A673 (cell line): ENCODE measurements around the gene ATOH7. TPM values are rescaled to one million over a fixed set of nuclear protein-coding genes. Genes with fewer than 3 reads are reported as not detected.

Source experiments
- BruUV-seq: library from RNA; stranded (reverse); fragments of 400-500 nt; replicated peaks from 2 replicates; lab custom pipeline; 2021; lab: Mats Ljungman, UMichigan
- CTCF ChIA-PET: fragments of 300-600 bp; sonication (Branson Sonifier 250); formaldehyde crosslinking; loops from one replicate; lab custom pipeline; 2022; ENCODE audit warnings: antibody characterized with exemption; lab: Charles Lee
- POLR2A ChIA-PET: fragments of 300-600 bp; sonication (Branson Sonifier 250); formaldehyde crosslinking; loops from one replicate; lab custom pipeline; 2022; ENCODE audit warnings: antibody characterized with exemption; ENCODE audit not compliant: low non-redundant PET; lab: Charles Lee
- DNase-seq: peaks from one replicate; pipeline ENCODE4 v3.0.0-alpha.2; 2015; ENCODE audit warnings: low spot score
- H3K27ac ChIP-seq: fragments of 200-600 bp; sonication (generic); 2 replicates; pipeline ENCODE4 v1.5.1; 2016; ENCODE audit warnings: mixed run types, low read depth, mild to moderate bottlenecking, mixed read lengths, antibody characterized with exemption, low read length; ENCODE audit not compliant: poor library complexity, severe bottlenecking
- H3K27me3 ChIP-seq: fragments of 200-600 bp; sonication (generic); replicated peaks from 2 replicates; pipeline ENCODE4 v1.6.1; 2017; ENCODE audit warnings: mixed run types, low read depth, mild to moderate bottlenecking, mixed read lengths, antibody characterized with exemption, low read length; ENCODE audit not compliant: insufficient read depth, poor library complexity
- H3K36me3 ChIP-seq: fragments of 200-600 bp; sonication (generic); 2 replicates; pipeline ENCODE4 v1.6.1; 2016; ENCODE audit warnings: mixed run types, mild to moderate bottlenecking, mixed read lengths, antibody characterized with exemption, low read length; ENCODE audit not compliant: insufficient read depth, poor library complexity, severe bottlenecking
- H3K4me1 ChIP-seq: fragments of 200-600 bp; sonication (generic); 2 replicates; pipeline ENCODE4 v1.6.1; 2017; ENCODE audit warnings: mixed run types, mild to moderate bottlenecking, mixed read lengths, antibody characterized with exemption, low read length; ENCODE audit not compliant: insufficient read depth, poor library complexity, severe bottlenecking
- H3K4me3 ChIP-seq: fragments of 200-600 bp; sonication (generic); 2 replicates; pipeline ENCODE4 v1.5.1; 2016; ENCODE audit warnings: low read depth, mixed run types, mild to moderate bottlenecking, mixed read lengths, low read length; ENCODE audit not compliant: poor library complexity, severe bottlenecking
- H3K9me3 ChIP-seq: fragments of 200-600 bp; sonication (generic); 2 replicates; pipeline ENCODE4 v1.6.1; 2016; ENCODE audit warnings: mixed run types, low read depth, mild to moderate bottlenecking, mixed read lengths, antibody characterized with exemption, low read length; ENCODE audit not compliant: poor library complexity, severe bottlenecking
- CTCF ChIP-seq: fragments of 300-800, 200-600 bp; sonication (generic); conservative IDR thresholded peaks from 2 replicates; pipeline ENCODE4 v1.5.1; 2017; ENCODE audit warnings: low read depth, mild to moderate bottlenecking, antibody characterized with exemption, low read length, moderate library complexity, mixed read lengths
- EZH2 ChIP-seq: fragments of 200-600 bp; sonication (generic); IDR thresholded peaks from 2 replicates; pipeline ENCODE4 v1.6.1; 2017; ENCODE audit warnings: borderline replicate concordance, low read depth, mild to moderate bottlenecking, mixed read lengths, antibody characterized with exemption, low read length; ENCODE audit not compliant: poor library complexity, severe bottlenecking
- intact Hi-C: fragments of 100-400 bp; cut with micrococcal nuclease; formaldehyde crosslinking; loops from one replicate; pipeline ENCODE4 v1.10.0; 2022; ENCODE audit not compliant: unreplicated experiment
- total RNA-seq: library from RNA; stranded (reverse); gene quantifications from 2 replicates; pipeline ENCODE4 v1.2.3, GENCODE V29; 2021

The ATOH7 gene
- total RNA-seq, 1 experiment from 2014 or later: not detected

GRCh38 chr10:68261132-68261856, 29.4 kb upstream of the ATOH7 start:
- TF ChIP-seq EZH2 (no peak), CTCF (no peak)
- POLR2A ChIA-PET: no interaction called here

GRCh38 chr10:68253346-68253745, 21.4 kb upstream of the ATOH7 start:
- BruUV-seq: no TSS peak
- no peaks in the 10 kb centered on the region for H3K27me3 ChIP-seq
- no peaks in the 10 kb centered on the region for H3K9me3 ChIP-seq
- DNase-seq: no peak
- no peaks in the 10 kb centered on the region for H3K4me1 ChIP-seq
- no peak overlapping the region for H3K27ac ChIP-seq
- no peak for TF ChIP-seq CTCF
- no peak for TF ChIP-seq EZH2
- ChIA-PET CTCF (no interaction called here), POLR2A (no interaction called here)
- H3K4me3 ChIP-seq: no peak overlapping the region
- intact Hi-C loops: no loop called here
- H3K36me3 ChIP-seq: no peaks in the 10 kb centered on the region

More at GRCh38 chr10:68261132-68261856, 29.4 kb upstream of the ATOH7 start:
- Histone ChIP-seq H3K36me3 (no peaks in the 10 kb centered on the region), H3K4me3 (no peak overlapping the region), H3K4me1 (no peaks in the 10 kb centered on the region), H3K9me3 (peaks cover 5% of the 10 kb centered on the region), H3K27me3 (no peaks in the 10 kb centered on the region), H3K27ac (no peak overlapping the region)
- intact Hi-C loops: no loop called here
- no peak for DNase-seq
- CTCF ChIA-PET: no interaction called here
- no TSS peak for BruUV-seq

- H3K4me3 ChIP-seq: no peak overlapping the region
- no peak overlapping the region for H3K27ac ChIP-seq
- no peak for TF ChIP-seq CTCF
- no peak for TF ChIP-seq EZH2
- intact Hi-C loops: no loop called here
- no peaks in the 10 kb centered on the region for H3K9me3 ChIP-seq
- H3K27me3 ChIP-seq: no peaks in the 10 kb centered on the region
- no TSS peak for BruUV-seq
- ChIA-PET POLR2A (no interaction called here), CTCF (no interaction called here)
- no peaks in the 10 kb centered on the region for H3K4me1 ChIP-seq
- no peak for DNase-seq
- no peaks in the 10 kb centered on the region for H3K36me3 ChIP-seq
These were observed 19.9 kb upstream of the ATOH7 start for GRCh38 chr10:68251625-68252495.
